ENCODE results near the gene SPAG6.
"Not testable (repeated sequence)": the region's sequence is repeated elsewhere in the genome, so short reads cannot be mapped to it uniquely, and the experiment has no call there.

The SPAG6 gene

DNA sequence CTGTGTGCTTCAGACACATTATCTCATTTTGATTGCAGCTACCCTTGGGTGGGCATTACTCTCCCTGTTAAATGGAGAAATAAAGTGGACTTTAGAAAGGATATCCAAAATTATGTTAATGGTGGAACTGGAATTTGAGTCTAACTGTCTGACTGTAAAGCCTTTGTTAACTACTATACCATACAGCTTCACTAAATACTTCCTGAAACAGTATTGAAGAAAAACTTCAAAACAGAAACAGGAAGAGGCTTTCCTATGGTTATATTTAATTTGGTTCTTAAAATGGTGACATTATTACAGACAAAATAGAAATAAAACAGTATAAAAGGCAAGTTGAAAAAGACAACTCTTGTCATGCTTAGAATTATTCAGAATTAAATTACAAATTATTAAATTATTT is 25.0 kb downstream of the SPAG6 start:
- DNase-seq (ENCODE audit: low read depth in 2 of 3, low spot score in 1 of 3) = no peak

DNA sequence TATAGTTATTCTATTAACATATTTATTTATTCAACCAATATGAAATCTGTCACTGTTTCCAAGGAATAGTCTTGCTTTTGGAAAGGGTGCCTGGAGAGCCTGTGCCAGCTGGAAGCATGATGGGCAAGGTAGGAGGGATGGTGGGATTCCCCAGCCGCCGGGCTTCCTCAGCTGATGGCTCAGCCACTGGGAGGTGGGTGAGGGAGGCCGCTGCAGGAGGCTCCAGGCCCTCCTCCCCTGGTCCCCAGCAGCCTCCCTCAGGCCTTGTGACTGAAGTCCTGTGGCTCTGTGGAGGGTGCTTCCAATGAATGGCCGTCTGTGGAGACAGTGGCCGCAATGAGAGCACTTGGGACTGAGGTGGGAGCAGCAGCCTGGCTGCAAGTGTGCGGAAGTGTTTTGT is 27.0 kb downstream of the SPAG6 start:
- DNase-seq (ENCODE audit: low read depth in 2 of 3, low spot score in 1 of 3) = no peak

DNA sequence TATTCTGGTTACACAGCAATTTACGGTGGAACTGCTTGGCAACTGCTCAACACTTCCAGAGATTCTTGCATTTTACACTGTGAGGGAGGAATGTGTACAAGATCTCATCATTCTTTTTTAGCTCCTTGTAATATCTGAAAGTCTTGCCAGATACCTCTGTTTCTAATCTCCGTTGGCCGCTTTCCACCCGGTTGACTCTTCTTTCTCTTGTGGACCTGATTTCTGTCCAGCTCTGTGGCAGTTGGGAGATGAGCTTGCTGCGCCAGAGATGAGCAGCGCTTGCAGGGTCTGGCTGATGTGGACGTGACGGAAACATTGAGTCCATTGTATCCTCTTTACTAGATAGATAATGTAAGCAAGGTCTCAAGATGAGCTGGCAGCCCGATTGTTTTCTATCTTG is 27.6 kb downstream of the SPAG6 start:
- DNase-seq (ENCODE audit: low read depth in 2 of 3, low spot score in 1 of 3) = no peak

DNA sequence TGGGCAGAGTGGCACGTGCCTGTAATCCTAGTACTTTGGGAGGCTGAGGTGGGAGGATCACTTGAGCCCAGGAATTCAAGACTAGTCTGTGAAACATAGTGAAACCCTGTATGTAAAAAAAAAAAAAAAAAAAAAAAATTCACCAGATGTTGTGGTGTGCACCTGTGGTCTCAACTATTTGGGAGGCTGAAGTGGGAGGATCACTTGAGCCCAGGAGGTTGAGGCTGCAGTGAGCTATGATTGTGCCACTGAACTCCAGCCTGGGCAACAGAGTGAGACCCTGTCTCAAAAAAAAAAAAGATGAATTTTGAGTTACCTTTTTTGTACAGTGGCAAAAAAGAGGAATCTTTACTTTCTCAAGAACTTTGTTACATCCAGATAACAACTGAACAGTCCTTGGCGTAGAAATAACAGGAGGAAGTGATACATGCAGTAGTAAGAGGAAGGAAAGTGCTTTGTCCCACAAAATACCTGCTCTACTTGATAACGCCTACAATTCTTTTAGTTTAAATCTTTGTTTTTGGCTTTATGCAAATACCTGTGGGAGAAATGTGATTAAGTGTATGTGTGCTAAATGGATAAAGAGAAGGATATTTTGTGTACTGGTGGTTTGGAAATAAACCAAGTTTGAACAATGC is 29.3 kb downstream of the SPAG6 start:
- no peak for DNase-seq (ENCODE audit: low read depth in 2 of 3, low spot score in 1 of 3)

DNA sequence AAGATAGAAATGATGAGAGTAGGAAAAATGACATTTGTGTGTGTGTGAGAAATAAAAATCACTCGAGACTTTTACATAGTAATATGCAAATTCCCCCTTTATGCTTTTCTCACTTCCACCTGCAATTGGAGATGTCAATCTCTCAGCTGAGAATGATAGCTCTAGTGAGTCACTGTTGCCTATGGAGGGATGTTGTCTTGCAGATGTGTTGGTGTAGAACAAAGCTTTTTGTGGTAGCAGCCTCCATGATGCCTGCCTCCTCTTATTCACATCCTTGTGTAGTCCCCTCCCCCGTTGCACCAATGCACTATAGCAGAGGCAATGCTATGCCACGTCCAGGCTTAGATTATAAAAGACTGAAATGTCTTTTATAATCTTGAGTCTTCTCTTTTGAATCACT is 33.8 kb downstream of the SPAG6 start:
- DNase-seq (ENCODE audit: low read depth in 2 of 3, low spot score in 1 of 3) = peak; percentile 20 to 49 (median 43)

DNA sequence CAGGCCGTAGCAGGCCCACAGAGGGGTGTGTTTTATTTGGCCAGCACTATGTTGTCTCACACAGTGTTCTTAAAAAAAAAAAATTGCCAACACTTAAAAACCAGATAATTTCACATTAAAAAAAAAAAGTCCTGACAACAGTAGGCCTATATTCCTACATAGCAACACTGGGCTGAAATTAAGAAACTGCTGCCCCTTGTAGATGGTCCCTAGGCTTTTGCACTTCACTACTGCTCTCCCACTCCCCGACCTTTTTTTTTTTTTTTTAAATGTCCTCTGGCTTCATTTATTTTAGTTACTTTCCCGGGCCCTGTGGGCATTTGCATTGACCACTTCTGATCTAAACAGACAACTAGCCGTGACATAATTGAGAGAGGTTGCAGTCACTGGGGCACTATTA is 36.0 kb downstream of the SPAG6 start:
- no peak for DNase-seq (ENCODE audit: low read depth in 2 of 3, low spot score in 1 of 3)

DNA sequence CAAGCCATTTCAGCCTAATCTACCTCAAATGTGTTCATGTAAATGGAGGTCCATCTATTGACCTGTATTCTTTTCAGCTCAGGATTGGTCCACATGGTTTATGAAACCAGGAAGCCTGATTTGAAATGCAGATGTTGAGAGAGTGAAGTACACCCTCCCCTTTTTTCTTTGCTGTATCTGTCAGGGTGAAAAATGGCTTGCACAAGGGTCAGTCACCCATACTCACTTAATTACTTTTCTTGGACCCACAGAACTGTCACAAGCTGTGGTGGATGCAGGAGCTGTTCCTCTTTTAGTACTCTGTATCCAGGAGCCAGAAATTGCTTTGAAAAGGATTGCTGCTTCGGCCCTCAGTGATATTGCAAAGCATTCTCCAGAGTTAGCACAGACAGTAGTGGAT is 41.2 kb downstream of the SPAG6 start:
- no peak for DNase-seq (ENCODE audit: low read depth in 2 of 3, low spot score in 1 of 3)

DNA sequence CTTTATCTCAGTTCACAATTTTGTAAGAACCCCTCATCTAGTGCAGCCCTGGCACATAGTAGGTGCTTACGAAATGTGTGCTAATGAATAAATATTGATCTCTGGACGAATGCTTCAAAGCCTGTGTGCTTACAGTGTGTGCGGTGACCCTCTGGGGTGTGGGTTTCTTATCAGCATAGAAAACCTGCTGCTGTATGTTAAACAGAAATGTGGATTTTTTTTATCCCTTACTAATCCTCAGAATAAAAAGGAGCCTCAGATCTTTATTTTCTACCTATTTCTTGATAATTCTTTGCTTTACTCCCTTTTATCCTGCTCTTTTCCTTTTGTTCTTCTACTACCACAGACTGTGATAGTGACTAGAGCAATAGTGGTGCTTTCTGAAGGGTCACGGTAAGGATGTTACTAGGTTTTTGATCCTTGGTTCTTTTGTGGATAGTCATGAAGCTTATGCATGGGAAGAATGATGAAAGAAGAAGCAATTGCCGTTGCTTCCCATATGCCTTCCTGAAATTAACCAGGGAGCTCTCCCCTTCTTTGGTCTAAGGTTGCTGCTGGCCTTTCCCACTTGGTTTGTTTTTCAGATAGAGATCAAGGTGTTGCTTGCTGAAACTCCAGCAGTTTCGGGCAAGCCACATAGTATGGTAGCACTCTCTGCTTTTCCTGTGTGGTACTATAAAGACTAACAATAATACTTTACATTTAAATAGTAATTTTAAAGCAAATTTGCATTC is 44.7 kb downstream of the SPAG6 start:
- DNase-seq (ENCODE audit: low read depth in 2 of 3, low spot score in 1 of 3) = no peak

DNA sequence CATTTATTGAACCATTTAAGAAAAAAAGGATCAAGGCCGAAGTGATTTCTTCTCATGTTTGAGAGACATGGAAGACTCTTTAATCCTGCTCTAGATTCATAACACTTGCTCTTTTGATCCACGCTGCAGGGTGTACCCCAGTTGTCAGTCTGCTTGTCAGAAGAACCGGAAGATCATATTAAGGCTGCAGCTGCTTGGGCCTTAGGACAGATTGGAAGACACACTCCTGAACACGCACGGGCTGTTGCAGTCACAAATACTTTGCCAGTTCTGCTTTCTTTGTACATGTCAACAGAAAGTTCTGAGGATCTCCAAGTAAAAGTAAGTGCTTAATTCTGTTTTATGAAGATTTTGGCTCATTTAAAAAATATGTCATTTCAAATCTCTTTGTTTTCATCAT is 46.3 kb downstream of the SPAG6 start:
- DNase-seq (ENCODE audit: low read depth in 2 of 3, low spot score in 1 of 3) = no peak

DNA sequence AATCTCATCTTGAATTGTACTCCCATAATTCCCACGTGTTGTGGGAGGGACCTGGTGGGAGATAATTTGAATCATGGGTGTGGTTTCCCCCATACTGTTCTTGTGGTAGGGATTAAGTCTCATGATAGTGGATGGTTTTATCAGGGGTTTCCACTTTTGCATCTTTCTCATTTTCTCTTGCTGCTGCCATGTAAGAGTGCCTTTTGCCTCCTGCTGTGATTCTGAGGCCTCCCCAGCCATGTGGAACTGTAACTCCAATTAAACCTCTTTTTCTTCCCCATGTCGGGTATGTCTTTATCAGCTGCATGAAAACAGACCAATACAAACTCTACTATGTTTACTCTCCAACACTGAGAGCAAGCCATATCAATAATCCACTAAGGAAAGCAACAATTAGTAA is 50.9 kb downstream of the SPAG6 start:
- DNase-seq (ENCODE audit: low read depth in 2 of 3, low spot score in 1 of 3) = not testable (repeated sequence)

DNA sequence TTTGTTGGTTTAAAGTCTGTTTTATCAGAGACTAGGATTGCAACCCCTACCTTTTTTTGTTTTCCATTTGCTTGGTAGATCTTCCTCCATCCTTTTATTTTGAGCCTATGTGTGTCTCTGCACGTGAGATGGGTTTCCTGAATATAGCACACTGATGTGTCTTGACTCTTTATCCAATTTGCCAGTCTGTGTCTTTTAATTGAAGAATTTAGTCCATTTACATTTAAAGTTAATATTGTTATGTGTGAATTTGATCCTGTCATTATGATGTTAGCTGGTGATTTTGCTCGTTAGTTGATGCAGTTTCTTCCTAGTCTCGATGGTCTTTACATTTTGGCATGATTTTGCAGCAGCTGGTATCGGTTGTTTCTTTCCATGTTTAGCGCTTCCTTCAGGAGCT is 61.6 kb downstream of the SPAG6 start:
- not testable (repeated sequence) for DNase-seq (ENCODE audit: low read depth in 2 of 3, low spot score in 1 of 3)

DNA sequence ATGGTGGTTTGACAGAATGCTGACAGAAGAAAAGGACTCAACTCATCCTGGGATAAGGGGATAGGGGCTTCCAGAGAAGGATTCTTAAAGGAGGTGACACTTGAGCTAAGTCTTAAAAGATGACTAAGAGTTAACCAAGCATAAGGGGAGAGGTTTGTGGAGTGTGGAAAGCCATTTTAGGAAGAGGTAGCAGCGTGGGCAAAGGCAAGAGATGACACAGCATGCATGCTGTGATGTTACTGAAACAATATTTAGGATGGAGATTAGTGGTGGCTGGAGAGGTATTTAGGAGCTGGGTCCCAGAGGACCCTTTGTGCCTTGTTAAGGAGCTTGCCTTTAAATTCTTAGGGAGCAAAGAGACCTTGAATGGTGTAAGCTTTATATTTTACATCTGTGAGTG is 65.1 kb downstream of the SPAG6 start:
- DNase-seq (ENCODE audit: low read depth in 2 of 3, low spot score in 1 of 3) = no peak

DNA sequence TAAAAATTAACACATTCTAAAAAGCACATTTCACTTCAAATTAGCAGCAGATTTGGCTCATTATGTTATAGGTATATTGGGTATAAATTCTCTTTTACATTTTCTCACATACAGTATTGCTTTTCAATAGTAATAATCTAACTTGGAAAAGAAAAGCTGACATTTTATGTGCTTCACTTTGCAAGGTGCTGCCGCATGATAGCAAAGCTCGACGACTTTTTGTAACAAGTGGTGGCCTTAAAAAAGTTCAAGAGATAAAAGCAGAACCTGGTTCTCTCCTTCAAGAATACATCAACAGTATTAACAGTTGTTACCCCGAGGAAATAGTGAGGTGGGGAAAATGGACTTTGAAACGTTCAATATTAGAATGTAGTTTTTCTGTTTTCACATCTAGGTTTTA is 65.5 kb downstream of the SPAG6 start:
- DNase-seq (ENCODE audit: low read depth in 2 of 3, low spot score in 1 of 3) = no peak

DNA sequence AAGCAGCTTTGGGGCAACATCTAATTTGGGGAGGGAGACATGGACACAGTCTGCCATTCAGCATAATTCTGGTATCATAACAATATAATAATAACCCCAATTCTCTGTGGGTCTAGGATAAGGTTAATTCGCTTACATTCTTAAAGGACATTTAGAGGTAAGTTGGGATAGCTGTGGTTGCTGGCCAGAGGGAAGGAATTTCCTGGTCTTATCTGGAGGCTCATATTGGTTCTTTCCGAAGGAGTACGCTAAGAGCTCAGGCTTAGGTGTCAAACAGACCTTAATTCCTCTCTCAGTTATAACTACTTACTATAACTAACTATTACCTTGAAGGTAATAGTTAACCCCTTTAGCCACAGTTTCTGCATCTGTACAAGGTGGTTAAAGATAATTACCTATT is 68.8 kb downstream of the SPAG6 start:
- no peak for DNase-seq (ENCODE audit: low read depth in 2 of 3, low spot score in 1 of 3)

DNA sequence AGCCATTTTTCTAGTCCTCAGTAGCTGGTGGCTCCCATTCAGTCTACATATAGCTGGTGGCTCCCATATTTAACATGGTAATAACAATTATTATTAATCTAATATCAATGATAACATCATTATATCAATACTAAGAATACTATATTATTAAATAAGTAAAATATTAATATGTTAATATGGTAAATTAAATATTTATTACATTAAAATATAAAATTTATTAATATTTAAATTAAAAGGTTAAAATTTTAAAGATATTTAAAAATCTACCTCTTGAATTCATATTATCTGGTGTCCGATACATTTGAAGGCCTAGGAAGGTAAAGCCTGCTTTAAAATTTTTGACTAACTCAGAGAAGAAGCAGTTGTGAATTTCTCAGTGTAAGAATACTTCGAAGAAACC is 69.8 kb downstream of the SPAG6 start:
- DNase-seq (ENCODE audit: low read depth in 2 of 3, low spot score in 1 of 3) = no peak

DNA sequence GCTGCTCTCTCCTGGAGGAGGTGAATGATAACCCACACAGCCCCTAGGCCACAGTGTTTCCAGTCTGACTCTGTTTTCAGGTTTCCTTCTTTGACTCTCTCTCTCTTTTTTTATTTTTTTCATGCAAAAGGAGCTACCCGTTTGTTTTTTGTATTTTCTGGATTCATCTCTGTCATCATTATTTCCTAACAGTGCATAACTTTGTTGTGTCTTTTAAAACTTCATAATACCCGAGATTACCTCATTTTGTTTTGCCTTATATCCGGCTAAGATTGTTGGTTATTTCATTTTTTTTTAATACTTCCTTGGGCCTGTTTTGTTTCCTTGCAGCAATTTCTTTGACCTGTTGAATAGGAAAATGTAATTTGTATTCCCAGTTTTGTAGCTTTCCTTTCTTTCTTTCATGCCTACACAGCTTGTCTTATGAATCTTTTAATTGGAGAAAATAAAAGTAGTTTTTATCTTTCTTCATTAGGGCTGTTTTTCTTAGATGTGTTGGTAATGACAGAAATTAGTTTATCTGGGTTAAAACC is 72.5 kb downstream of the SPAG6 start:
- no peak for DNase-seq (ENCODE audit: low read depth in 2 of 3, low spot score in 1 of 3)

DNA sequence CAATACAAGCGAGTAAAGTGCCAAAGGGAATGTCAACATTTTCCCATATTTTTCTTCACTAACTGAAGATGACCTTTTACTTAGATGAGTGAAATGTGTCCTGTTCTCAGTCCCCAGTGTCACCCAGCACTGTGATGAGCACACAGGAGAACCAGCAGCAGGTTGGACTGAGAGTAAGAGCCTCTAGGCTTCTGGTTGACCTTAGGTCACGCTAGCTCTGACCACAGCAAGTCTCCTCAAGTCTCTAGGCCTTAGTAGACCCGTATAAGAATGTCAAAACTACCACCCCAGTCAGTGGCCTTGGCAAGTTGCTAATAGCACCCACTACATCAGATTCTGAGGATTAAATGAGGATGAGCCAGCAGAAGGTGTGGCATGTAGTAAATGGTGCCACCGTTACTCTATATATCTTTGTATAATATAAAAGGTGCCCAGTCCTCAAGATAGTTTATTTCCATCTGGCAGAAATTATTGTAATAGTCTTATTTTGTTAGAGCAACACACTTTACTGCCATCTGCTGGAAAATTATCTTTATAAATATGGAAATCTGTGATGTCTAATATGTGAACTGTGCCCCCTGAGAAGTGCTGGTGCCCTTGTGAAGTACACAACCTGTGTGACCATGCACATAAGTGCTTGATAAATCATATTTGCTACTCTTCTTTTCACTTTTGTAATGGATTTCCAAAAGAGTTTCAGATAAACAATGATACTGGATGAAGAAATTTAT is 75.7 kb downstream of the SPAG6 start:
- no peak for DNase-seq (ENCODE audit: low read depth in 2 of 3, low spot score in 1 of 3)

DNA sequence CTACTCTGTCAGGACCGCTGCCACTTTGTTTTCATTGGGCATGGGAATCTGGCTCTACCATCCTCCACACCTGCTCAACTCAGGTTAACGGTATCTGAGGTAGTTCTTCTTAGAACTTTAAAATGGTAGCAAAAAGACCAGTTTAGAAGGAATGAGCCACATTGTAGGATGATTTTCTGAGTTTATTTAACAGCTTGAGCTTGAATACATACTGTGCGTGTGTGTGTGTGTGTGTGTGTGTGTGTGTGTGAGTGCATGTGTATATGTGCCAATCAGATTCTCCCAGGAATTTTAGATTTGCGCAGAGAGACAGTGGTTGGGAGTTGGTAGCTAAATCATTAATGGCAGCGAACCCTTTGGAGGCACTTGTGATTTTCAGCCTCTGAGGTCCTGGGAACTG is 81.4 kb downstream of the SPAG6 start:
- DNase-seq (ENCODE audit: low read depth in 2 of 3, low spot score in 1 of 3) = no peak

DNA sequence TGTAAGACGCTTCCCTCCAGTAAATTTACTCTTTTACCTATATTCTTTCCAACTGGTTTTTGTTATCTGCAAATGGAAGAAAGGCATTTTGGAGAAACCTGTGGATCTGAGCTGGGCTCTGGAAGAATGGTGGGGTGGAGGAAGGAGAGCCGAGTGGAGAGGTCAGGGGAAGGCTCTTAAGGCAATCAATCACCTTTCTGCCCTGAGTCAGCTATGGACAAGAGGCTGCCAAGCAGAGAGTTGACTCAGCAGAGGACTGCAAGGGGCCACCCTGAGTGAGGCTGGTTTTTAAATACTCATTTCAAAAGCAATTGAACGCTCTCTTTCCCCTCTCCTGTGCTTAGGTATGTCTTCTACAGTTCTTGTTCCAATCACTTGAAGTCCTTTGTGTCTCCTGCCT is 81.8 kb downstream of the SPAG6 start:
- DNase-seq (ENCODE audit: low read depth in 2 of 3, low spot score in 1 of 3) = no peak

DNA sequence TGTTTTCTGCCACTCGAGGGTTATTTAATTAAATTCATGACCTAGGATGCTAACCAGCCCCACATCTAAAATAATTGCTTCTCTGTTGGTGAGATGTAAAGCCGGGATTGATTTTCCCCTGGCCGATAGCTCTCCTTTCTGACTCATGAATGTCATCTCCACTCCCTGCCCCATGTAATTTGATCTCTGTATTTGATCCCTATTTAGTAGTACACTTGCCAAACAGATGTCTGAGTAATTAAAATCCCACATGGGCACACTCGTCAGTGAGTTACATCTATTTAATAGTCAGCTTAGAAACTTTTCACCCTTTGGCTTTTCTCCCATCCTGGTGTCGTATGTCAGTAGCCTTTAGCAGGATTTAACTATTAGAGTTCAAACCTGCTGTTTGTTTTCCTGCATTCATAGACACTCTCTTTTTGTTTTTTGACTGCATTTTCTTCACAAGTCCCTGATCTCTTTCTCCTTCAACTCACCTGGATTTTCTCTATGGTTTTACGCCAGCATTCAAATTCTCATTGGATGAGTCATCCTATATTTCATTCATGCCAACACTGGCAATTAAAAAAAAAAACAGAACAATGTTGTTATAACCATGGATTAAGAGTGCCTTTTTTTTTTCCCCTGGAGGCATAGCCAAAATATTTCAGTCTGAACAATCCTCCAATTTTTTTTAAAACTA is 82.7 kb downstream of the SPAG6 start:
- DNase-seq (ENCODE audit: low read depth in 2 of 3, low spot score in 1 of 3) = no peak

DNA sequence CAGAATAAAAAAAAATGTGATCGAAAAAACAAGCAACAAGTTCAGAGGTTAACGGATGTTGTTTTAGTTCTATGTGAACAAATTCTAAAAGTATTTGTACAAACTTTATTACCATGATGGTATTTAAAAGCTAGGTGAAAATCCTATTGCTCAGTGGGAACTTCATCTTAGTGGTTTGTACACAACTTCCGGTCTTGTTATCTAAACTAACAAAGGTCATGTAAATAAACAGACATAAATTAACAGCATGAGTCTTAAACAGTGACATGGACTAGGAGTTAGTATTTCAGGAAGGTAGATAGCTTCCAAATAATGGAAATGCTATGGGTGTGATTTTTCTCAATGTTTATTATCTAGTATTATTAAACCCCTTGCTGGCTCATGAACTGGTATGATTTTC is 83.8 kb downstream of the SPAG6 start:
- no peak for DNase-seq (ENCODE audit: low read depth in 2 of 3, low spot score in 1 of 3)

DNA sequence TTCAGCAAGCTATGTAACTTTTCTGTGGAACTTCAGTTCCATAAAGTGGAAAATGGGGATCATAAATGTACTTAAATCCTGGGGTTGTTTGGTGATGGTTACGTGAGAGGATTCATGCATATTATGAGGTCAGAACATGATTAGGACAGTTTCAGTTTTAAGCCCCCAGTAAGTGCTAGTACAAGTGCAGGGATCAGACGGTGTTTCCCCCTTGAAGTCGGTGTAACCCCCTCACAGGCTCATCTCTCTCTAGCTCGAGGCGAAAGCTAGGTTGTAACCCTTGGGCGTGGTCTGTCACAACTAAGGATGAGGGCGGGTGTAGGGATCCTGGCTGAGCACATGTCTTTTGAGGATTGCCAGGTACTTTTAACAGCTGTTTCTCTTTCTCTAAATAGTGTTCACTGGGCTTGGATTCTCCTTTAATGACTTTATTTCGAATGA is 84.7 kb downstream of the SPAG6 start:
- DNase-seq (ENCODE audit: low read depth in 2 of 3, low spot score in 1 of 3) = no peak
